ENCODE data around the gene FKBP11.

GRCh38 chr12:48969160-48969771 lies 44.0 kb upstream of the FKBP11 start:
- no peak for TF ChIP-seq EZH2 (IDR thresholded peaks at IDR 0.05; ENCODE audit: insufficient read depth, poor library complexity, severe bottlenecking)
- TF ChIP-seq EZH2phosphoT487 (IDR thresholded peaks at IDR 0.05; ENCODE audit: insufficient read depth, low read depth), result no peak
